Activated gamma-delta T cell (primary cell): Measurements from ENCODE around the gene COA8.

Source experiments
- DNase-seq: peaks from one replicate; lab custom pipeline; 2025; lab: John Stamatoyannopoulos, UW

COA8 gene

GRCh38 chr14:103623883-103624482 lies 61.2 kb downstream of the COA8 start:
- DNase-seq, result no peak

- no peak for DNase-seq
Observed at GRCh38 chr14:103624860-103625259, 62.1 kb downstream of the COA8 start.

- DNase-seq, result no peak
Observed at GRCh38 chr14:103625356-103626095, 62.8 kb downstream of the COA8 start.

- no peak for DNase-seq
Observed at GRCh38 chr14:103626146-103626850, 63.5 kb downstream of the COA8 start.

- no peak for DNase-seq
Observed at GRCh38 chr14:103627073-103628025, 64.6 kb downstream of the COA8 start.

GRCh38 chr14:103628221-103628683 lies 65.5 kb downstream of the COA8 start:
- DNase-seq, result no peak

GRCh38 chr14:103628684-103629502 lies 66.1 kb downstream of the COA8 start, which contains the start of gene KLC1:
KLC1 (plus strand) TSS chr14:103629211; CDS start chr14:103654565, 25,354 bp downstream.
- peak; percentile 77 for DNase-seq

- no peak for DNase-seq
Observed at GRCh38 chr14:103629503-103630121, 66.9 kb downstream of the COA8 start.

- no peak for DNase-seq
Observed at GRCh38 chr14:103630364-103631108, 67.8 kb downstream of the COA8 start.

- DNase-seq, result no peak
Observed at GRCh38 chr14:103633391-103633790, 70.6 kb downstream of the COA8 start.

- no peak for DNase-seq
Observed at GRCh38 chr14:103634156-103634555, 71.4 kb downstream of the COA8 start.

GRCh38 chr14:103638594-103638993 lies 75.8 kb downstream of the COA8 start:
- DNase-seq, result no peak
